Measurements from ENCODE around the gene DNAJC5. TPM values are rescaled to one million over a fixed set of nuclear protein-coding genes. Genes with fewer than 3 reads are reported as not detected.

DNAJC5 gene
- total and polyA plus RNA-seq, 2 of the 8 experiments (the other 6 are each of a cell fraction or from before 2014, with no cell fraction given) = 19.2 to 31.2 TPM

- no peak for TF ChIP-seq TCF12 (IDR thresholded peaks at IDR 0.05; ENCODE audit: low read depth, low read length)
- no peak for TF ChIP-seq SP1 (IDR thresholded peaks at IDR 0.05; ENCODE audit: low read depth, low read length)
- TF ChIP-seq GABPA (IDR thresholded peaks at IDR 0.05; ENCODE audit: borderline replicate concordance, insufficient read depth, low read length) = no peak
These were observed 44.4 kb downstream of the DNAJC5 start (continued) for GRCh38 chr20:63939061-63939935.

All from H1 (cell line).